ENCODE results near the gene DEFB124.

GRCh38 chr20:31516166-31516565 lies 41.2 kb upstream of the DEFB124 start:
- TF ChIP-seq CTCF (IDR thresholded peaks at IDR 0.05) (no peak), TEAD4 (CRISPR knock-in tag; IDR thresholded peaks at IDR 0.05) (no peak), FOXP4 (CRISPR knock-in tag; IDR thresholded peaks at IDR 0.05) (no peak), JAZF1 (CRISPR knock-in tag; IDR thresholded peaks at IDR 0.05) (no peak)

Measured in WTC11 (cell line).